Hepatocyte (in vitro differentiated cells): Measurements from ENCODE around the gene SNX4.

Experiments used
- EZH2 ChIP-seq: fragments of 200-600 bp; sonication (generic); IDR thresholded peaks from 2 replicates; pipeline ENCODE4 v1.6.1; 2016; ENCODE audit warnings: antibody characterized with exemption, mild to moderate bottlenecking, borderline replicate concordance
- EZH2phosphoT487 ChIP-seq: fragments of 200-600 bp; sonication (generic); IDR thresholded peaks from one replicate; pipeline ENCODE4 v1.6.1; 2018; ENCODE audit warnings: antibody characterized with exemption, mild to moderate bottlenecking, low read depth, moderate library complexity; ENCODE audit not compliant: unreplicated experiment, severe bottlenecking
- TF ChIP-seq, protein P1 (sequence below): fragments of 200-600 bp; sonication (generic); IDR thresholded peaks from 2 replicates; pipeline ENCODE4 v1.5.1; 2016; ENCODE audit warnings: antibody characterized with exemption, mild to moderate bottlenecking; ENCODE audit not compliant: poor library complexity

DNA sequence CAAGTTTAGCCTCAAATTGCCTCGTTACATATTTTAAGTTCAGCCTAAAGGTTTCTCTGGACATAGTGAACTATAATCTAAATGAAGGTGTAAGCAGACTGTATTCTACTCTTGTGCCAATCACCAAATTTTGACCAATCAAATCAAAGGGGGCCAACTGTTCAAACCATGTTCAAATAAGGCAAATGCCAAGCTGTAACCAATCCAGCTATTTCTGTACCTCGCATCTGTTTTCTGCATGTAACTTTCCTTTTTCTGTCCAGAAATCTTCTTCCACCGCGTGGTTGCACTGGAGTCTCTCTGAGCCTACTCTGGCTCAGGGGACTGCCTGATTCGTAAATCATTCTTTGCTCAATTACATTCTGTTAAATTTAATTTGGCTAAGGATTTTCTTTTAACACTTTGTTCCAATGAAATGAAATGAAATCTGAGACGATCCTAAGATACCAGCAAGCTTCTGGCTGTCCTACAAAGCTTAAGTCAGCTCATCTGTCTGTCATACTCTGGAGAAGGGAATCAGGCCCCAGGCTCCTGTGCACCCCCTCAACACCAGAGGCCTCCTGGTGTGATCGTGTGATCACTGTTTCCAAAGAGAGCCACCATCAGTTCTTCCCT is 91.7 kb downstream of the SNX4 start:
- TF ChIP-seq, protein P1, sequence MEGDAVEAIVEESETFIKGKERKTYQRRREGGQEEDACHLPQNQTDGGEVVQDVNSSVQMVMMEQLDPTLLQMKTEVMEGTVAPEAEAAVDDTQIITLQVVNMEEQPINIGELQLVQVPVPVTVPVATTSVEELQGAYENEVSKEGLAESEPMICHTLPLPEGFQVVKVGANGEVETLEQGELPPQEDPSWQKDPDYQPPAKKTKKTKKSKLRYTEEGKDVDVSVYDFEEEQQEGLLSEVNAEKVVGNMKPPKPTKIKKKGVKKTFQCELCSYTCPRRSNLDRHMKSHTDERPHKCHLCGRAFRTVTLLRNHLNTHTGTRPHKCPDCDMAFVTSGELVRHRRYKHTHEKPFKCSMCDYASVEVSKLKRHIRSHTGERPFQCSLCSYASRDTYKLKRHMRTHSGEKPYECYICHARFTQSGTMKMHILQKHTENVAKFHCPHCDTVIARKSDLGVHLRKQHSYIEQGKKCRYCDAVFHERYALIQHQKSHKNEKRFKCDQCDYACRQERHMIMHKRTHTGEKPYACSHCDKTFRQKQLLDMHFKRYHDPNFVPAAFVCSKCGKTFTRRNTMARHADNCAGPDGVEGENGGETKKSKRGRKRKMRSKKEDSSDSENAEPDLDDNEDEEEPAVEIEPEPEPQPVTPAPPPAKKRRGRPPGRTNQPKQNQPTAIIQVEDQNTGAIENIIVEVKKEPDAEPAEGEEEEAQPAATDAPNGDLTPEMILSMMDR = no peak
- no peak for TF ChIP-seq EZH2phosphoT487
- no peak for TF ChIP-seq EZH2
